ENCODE results near the gene PDSS2. TPM values are rescaled to one million over a fixed set of nuclear protein-coding genes. Genes with fewer than 3 reads are reported as not detected.

PDSS2 gene

DNA sequence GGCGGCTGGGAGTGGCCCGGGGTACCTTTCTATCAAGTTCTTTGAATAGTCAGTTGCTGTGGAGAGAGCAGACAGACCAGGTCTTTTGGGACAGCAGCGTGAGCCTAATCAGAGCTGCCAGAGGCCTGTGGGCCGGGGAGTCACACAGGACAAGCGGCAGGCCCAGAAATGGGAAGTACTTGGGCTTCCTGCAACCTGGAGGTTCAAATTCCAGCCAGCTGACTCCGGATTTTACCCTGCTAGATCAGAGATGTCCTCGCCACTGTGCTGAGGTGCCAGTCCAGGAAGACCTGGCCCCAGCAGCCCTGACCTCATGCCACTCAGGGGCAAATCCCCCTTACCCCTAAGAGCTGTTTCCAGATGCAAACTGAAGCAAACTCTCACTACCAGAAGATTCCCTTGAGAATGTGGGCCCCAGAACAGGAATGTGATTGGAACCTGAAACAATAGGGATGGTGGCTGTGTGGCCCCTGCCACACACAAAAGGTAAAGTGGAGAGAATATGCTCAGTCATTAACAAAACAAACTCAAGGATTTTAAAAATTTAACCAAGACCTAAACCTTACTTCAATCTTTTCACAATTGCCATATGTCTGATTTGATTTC lies 353.8 kb downstream of the PDSS2 start:
- no peak overlapping the region for H2BK12ac ChIP-seq (ENCODE audit: low read length in 2 of 2)
- H3K36me3 ChIP-seq (ENCODE audit: control insufficient read depth in 1 of 2, insufficient read depth in 2 of 2, low read depth in 1 of 2, low read length in 2 of 2) = peaks cover 0 to 5% of the 10 kb centered on the region in 2 experiments
- no peak for DNase-seq
- H4K91ac ChIP-seq (ENCODE audit: low read length) = no peak overlapping the region
- H4K8ac ChIP-seq (ENCODE audit: low read length) = no peak overlapping the region
- H2AFZ ChIP-seq (ENCODE audit: low read depth, low read length) = no peak overlapping the region
- H3K27ac ChIP-seq (ENCODE audit: low read length, poor library complexity, severe bottlenecking) = no peak overlapping the region
- H3K4me1 ChIP-seq (ENCODE audit: control insufficient read depth, insufficient read depth, low read depth, low read length) = peaks cover 12% of the 10 kb centered on the region
- no peak overlapping the region for H3K23ac ChIP-seq (ENCODE audit: low read length in 2 of 2)
- H3K14ac ChIP-seq (ENCODE audit: low read length in 2 of 2) = no peak overlapping the region
- H3K79me1 ChIP-seq (replicated peaks; ENCODE audit: low read length, poor library complexity, severe bottlenecking) = peaks cover 24% of the 10 kb centered on the region
- WGBS = 87% methylated on average over 7 of the region's 7 CpGs
- no peak overlapping the region for H2BK5ac ChIP-seq (ENCODE audit: low read depth, low read length, poor library complexity, severe bottlenecking)
- H3K27me3 ChIP-seq (ENCODE audit: control insufficient read depth in 1 of 2, insufficient read depth in 1 of 2, low read length in 2 of 2) = no peaks in the 10 kb centered on the region
- no peak overlapping the region for H2BK15ac ChIP-seq (ENCODE audit: low read depth, poor library complexity, severe bottlenecking)
- H3K4me3 ChIP-seq (ENCODE audit: insufficient read depth in 1 of 2, low read depth in 1 of 2, low read length in 2 of 2) = no peak overlapping the region
- no peak overlapping the region for H3K9ac ChIP-seq (ENCODE audit: low read length)
- H2AK5ac ChIP-seq (ENCODE audit: low read length, severe bottlenecking) = no peak overlapping the region
- H3K4ac ChIP-seq (ENCODE audit: low read depth in 1 of 2, low read length in 2 of 2) = no peak overlapping the region
- no peak overlapping the region for H2BK120ac ChIP-seq (ENCODE audit: low read depth, low read length)
- no peak overlapping the region for H3K18ac ChIP-seq (ENCODE audit: low read depth in 1 of 2, low read length in 2 of 2)
- no peaks in the 10 kb centered on the region for H3K9me3 ChIP-seq (ENCODE audit: control insufficient read depth, low read length)
- no peak overlapping the region for H3K4me2 ChIP-seq (ENCODE audit: low read length, poor library complexity, severe bottlenecking)

GRCh38 chr6:107103082-107103481 lies 356.3 kb downstream of the PDSS2 start:
- Histone ChIP-seq H2AK5ac (ENCODE audit: low read length, severe bottlenecking) (no peak overlapping the region), H3K9me3 (ENCODE audit: control insufficient read depth, low read length) (no peaks in the 10 kb centered on the region), H3K14ac (ENCODE audit: low read length in 2 of 2) (no peak overlapping the region), H3K4me3 (ENCODE audit: insufficient read depth in 1 of 2, low read depth in 1 of 2, low read length in 2 of 2) (no peak overlapping the region), H3K23ac (ENCODE audit: low read length in 2 of 2) (no peak overlapping the region), H3K9ac (ENCODE audit: low read length) (no peak overlapping the region), H2AFZ (ENCODE audit: low read depth, low read length) (no peak overlapping the region), H2BK5ac (ENCODE audit: low read depth, low read length, poor library complexity, severe bottlenecking) (no peak overlapping the region), H3K79me1 (replicated peaks; ENCODE audit: low read length, poor library complexity, severe bottlenecking) (peaks cover 26% of the 10 kb centered on the region), H3K18ac (ENCODE audit: low read depth in 1 of 2, low read length in 2 of 2) (no peak overlapping the region), H3K4ac (ENCODE audit: low read depth in 1 of 2, low read length in 2 of 2) (no peak overlapping the region), H3K4me1 (ENCODE audit: control insufficient read depth, insufficient read depth, low read depth, low read length) (peaks cover 10% of the 10 kb centered on the region), H2BK15ac (ENCODE audit: low read depth, poor library complexity, severe bottlenecking) (no peak overlapping the region), H3K27ac (ENCODE audit: low read length, poor library complexity, severe bottlenecking) (no peak overlapping the region), H3K36me3 (ENCODE audit: control insufficient read depth in 1 of 2, insufficient read depth in 2 of 2, low read depth in 1 of 2, low read length in 2 of 2) (peaks cover 0 to 2% of the 10 kb centered on the region in 2 experiments), H3K4me2 (ENCODE audit: low read length, poor library complexity, severe bottlenecking) (no peak overlapping the region), H3K27me3 (ENCODE audit: control insufficient read depth in 1 of 2, insufficient read depth in 1 of 2, low read length in 2 of 2) (no peaks in the 10 kb centered on the region), H2BK120ac (ENCODE audit: low read depth, low read length) (no peak overlapping the region), H2BK12ac (ENCODE audit: low read length in 2 of 2) (no peak overlapping the region), H4K8ac (ENCODE audit: low read length) (no peak overlapping the region), H4K91ac (ENCODE audit: low read length) (no peak overlapping the region)
- 98% methylated on average over 6 of the region's 6 CpGs for WGBS
- no peak for DNase-seq

Small RNA genes within 50 kb of the gene (small RNA-seq; reads per million reads assigned to genes)
- gene AL591516.1 (ENCODE audit: low read depth) = not detected
- not detected for gene RNU6-1299P (ENCODE audit: low read depth)
